Measurements from ENCODE around the gene BTBD9. TPM values are rescaled to one million over a fixed set of nuclear protein-coding genes. Genes with fewer than 3 reads are reported as not detected.

BTBD9 gene
- polyA plus RNA-seq, 1 donor (not counting 4 experiments of a cell fraction or from before 2014, with no cell fraction given) = 6.8 TPM

- TF ChIP-seq CTCF (optimal IDR thresholded peaks at IDR 0.05 in 1 of 3, IDR thresholded peaks at IDR 0.05 in 1 of 3, conservative IDR thresholded peaks at IDR 0.05 in 1 of 3; ENCODE audit: extremely low read depth in 1 of 3, insufficient read depth in 2 of 3, low read length in 3 of 3) = no peak
- no peak for TF ChIP-seq EZH2 (IDR thresholded peaks at IDR 0.05; ENCODE audit: low read length)
- no peaks in the 10 kb centered on the region for H3K27me3 ChIP-seq (ENCODE audit: control insufficient read depth, extremely low read depth, insufficient read depth, low read length)
- H3K27ac ChIP-seq (ENCODE audit: control insufficient read depth, insufficient read depth, low read length) = no peak overlapping the region
- DNase-seq (ENCODE audit: low read depth, low spot score) (no peak), FAIRE-seq (no peak)
- no peaks in the 10 kb centered on the region for H3K36me3 ChIP-seq (ENCODE audit: control insufficient read depth in 2 of 2, extremely low read depth in 1 of 2, insufficient read depth in 2 of 2, low read length in 2 of 2)
- H3K4me1 ChIP-seq (ENCODE audit: control insufficient read depth, extremely low read depth, insufficient read depth, low read length) = no peaks in the 10 kb centered on the region
- no peaks in the 10 kb centered on the region for H4K20me1 ChIP-seq (ENCODE audit: control insufficient read depth, extremely low read depth, insufficient read depth, low read length)
- H3K4me3 ChIP-seq (ENCODE audit: control insufficient read depth in 2 of 3, extremely low read depth in 1 of 3, insufficient read depth in 2 of 3, low read depth in 1 of 3, low read length in 3 of 3) = no peak overlapping the region
- no peaks in the 10 kb centered on the region for H3K9me3 ChIP-seq (ENCODE audit: control insufficient read depth, low read depth, low read length)
- H3K9me1 ChIP-seq (ENCODE audit: control insufficient read depth, extremely low read depth, insufficient read depth, low read length) = no peaks in the 10 kb centered on the region
- no peaks in the 10 kb centered on the region for H3K79me2 ChIP-seq (ENCODE audit: control insufficient read depth, insufficient read depth, low read length)
- no peak overlapping the region for H3K9ac ChIP-seq (ENCODE audit: control insufficient read depth, extremely low read depth, insufficient read depth, low read length)
- H2AFZ ChIP-seq (ENCODE audit: control insufficient read depth, low read length) = no peak overlapping the region
- dilution Hi-C loops (cut with MboI; ENCODE audit: extremely low pct_ligation_motif_present, low sequenced_read_pairs) = no loop called here
- no peak overlapping the region for H3K4me2 ChIP-seq (ENCODE audit: control insufficient read depth, extremely low read depth, insufficient read depth, low read depth, low read length)
Observed at GRCh38 chr6:38306931-38307330, 332.8 kb downstream of the BTBD9 start.

DNA sequence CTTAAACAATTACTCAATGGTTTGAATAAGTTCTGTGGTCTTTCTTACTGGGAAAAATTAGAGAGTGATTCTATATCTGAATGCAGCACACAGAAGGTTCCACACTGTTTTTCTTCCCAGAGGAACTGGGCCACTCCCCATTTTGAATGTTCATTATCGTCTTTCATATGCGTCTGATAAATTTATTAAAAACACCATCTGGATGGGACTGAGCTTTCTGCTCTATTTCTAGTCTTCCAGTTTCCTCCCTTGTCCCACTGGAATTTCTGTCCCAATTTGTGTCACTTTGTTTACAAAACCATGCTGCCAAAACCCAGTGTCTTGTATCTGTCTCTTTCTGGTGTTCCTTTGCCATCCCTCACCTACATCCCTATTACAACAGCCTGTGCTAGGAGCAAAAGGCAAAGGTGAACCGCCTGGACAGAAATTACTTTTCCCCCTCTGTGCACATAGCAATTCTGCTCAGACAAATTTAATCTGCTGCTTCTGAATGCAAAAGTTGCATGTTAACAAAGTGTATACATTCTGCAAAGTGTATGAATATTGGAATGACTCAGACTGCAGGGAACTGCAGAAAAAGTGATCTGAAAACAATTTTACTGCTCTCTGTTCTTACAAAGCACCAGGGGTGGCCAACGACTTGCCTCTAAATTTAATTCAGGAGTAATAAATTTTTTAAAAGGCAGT, 333.6 kb downstream of the BTBD9 start:
- dilution Hi-C loops (cut with MboI; ENCODE audit: extremely low pct_ligation_motif_present, low sequenced_read_pairs) = no loop called here
- Histone ChIP-seq H3K36me3 (ENCODE audit: control insufficient read depth in 2 of 2, extremely low read depth in 1 of 2, insufficient read depth in 2 of 2, low read length in 2 of 2) (no peaks in the 10 kb centered on the region), H3K9ac (ENCODE audit: control insufficient read depth, extremely low read depth, insufficient read depth, low read length) (no peak overlapping the region), H3K4me2 (ENCODE audit: control insufficient read depth, extremely low read depth, insufficient read depth, low read depth, low read length) (no peak overlapping the region), H3K4me1 (ENCODE audit: control insufficient read depth, extremely low read depth, insufficient read depth, low read length) (no peaks in the 10 kb centered on the region), H3K27ac (ENCODE audit: control insufficient read depth, insufficient read depth, low read length) (no peak overlapping the region), H4K20me1 (ENCODE audit: control insufficient read depth, extremely low read depth, insufficient read depth, low read length) (no peaks in the 10 kb centered on the region), H3K9me1 (ENCODE audit: control insufficient read depth, extremely low read depth, insufficient read depth, low read length) (no peaks in the 10 kb centered on the region), H2AFZ (ENCODE audit: control insufficient read depth, low read length) (no peak overlapping the region), H3K79me2 (ENCODE audit: control insufficient read depth, insufficient read depth, low read length) (no peaks in the 10 kb centered on the region), H3K9me3 (ENCODE audit: control insufficient read depth, low read depth, low read length) (no peaks in the 10 kb centered on the region), H3K27me3 (ENCODE audit: control insufficient read depth, extremely low read depth, insufficient read depth, low read length) (no peaks in the 10 kb centered on the region), H3K4me3 (ENCODE audit: control insufficient read depth in 2 of 3, extremely low read depth in 1 of 3, insufficient read depth in 2 of 3, low read depth in 1 of 3, low read length in 3 of 3) (no peak overlapping the region)
- DNase-seq (ENCODE audit: low read depth, low spot score) (no peak), FAIRE-seq (no peak)
- TF ChIP-seq EZH2 (IDR thresholded peaks at IDR 0.05; ENCODE audit: low read length) (no peak), CTCF (optimal IDR thresholded peaks at IDR 0.05 in 1 of 3, IDR thresholded peaks at IDR 0.05 in 1 of 3, conservative IDR thresholded peaks at IDR 0.05 in 1 of 3; ENCODE audit: extremely low read depth in 1 of 3, insufficient read depth in 2 of 3, low read length in 3 of 3) (no peak)
